HG02588 (cell line): Measurements from ENCODE around the gene TSEN54.

Experiments used
- ATAC-seq: cut with Tn5 transposase; IDR thresholded peaks from one replicate; pipeline ENCODE4 v1.9.1; 2021; ENCODE audit warnings: mild to moderate bottlenecking, moderate library complexity; ENCODE audit not compliant: unreplicated experiment

Gene TSEN54

DNA sequence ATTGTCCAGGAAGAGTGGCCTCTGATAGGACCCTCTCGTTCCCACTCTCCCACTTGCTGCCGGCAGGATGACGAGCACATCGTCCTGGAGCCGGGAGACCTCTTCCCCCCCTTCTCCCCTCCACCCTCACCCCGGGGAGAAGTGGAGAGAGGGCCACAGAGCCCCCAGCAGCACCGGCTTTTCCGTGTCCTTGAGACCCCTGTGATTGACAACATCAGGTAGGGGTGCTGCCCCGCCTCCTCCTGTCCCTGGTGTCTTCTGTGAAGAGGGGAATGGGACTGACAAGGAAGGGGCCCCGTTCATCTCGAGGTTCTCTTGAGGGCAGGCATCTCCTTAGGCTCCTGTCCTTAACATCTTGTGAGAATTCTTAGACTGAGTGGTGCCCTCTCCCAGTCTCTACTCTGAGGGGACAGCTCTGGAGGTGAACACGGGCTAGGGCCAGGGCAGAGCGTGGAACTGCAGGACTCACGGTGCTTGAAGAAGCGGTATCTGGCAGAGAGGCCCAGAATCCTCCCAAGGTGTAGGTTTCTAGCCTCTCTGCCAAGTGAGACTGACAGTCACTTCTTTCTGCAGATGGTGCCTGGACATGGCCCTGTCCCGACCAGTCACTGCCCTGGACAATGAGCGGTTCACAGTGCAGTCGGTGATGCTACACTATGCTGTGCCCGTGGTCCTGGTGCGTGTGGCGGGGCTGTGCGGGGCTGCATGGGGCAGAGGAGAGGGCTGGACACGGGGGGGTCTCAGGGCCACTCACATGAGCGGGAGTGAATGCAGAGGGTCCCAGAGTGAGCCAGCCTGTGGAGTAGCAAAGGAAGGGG lies 27.4 kb upstream of the TSEN54 start:
- ATAC-seq: no peak

DNA sequence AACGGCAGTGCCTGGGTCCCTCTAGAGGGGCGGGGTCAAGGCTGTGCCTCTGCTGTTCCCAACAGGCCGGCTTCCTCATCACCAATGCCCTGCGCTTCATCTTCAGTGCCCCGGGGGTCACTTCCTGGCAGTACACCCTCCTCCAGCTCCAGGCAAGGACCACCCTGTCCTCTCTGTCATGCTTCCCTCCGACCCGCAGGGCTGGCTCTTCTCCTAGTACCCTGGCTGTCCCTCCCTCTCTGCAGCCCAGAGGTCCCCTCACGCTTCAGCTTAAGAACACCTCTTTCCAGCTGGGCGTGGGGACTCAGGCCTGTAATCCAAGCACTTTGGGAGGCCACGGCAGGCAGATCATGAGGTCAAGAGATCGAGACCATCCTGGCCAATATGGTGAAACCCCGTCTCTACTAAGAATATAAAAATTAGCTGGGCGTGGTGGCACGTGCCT lies 26.8 kb upstream of the TSEN54 start:
- no peak for ATAC-seq

DNA sequence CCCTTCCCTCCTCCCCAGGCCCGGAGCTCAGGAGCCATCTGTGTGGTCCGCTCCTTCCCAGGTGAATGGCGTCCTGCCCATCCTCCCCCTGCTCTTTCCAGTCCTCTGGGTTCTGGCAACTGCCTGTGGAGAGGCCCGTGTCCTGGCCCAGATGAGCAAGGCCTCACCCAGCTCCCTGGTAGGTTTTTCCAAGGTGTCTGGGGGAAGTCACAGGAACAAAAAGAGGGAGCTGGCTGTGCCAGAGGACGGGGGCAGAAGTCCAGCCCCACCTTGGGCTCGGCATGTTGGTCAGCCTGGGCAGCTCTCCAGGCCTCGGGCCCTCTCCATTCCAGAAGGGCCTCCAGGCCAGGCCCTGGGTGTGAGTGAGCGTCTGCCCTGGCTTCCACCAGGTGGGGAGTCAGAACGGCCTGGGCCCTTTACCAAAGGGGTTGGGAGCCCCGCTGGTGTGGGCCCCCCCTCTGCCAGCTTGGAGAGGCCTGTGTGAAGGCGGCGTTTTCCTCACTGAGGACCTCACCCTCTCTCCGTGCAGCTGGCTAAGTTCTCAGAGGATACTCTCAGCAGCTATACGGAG lies 26.1 kb upstream of the TSEN54 start:
- no peak for ATAC-seq

DNA sequence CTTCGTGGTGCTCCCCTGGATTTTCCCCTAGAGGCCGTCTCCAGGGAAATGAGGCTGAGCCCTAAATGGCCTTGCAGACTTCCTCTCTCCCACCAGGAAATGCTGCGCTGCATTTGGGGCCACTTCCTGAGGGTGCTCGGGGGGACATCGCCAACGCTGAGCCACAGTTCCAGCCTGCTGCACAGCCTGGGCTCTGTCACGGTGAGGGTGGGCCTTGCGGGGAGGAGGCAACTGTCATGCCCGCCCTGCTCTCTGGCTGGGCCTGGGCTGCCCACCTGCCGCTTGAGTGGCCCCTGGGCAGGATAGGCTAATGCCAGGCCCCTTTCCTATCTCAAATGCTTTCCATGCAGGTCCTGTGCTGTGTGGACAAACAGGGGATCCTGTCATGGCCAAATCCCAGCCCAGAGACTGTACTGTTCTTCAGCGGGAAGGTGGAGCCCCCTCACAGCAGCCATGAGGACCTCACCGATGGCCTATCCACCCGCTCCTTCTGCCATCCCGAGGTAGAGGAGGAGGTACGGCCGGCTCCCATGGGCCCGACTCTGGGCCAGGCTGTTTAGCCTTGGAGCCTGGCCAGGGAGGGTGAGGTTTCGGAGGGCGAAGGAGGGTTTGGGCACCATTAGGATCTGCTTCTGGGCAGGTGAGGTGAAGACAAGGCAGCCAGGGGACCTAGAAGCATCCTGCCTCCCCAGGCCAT lies 25.2 kb upstream of the TSEN54 start:
- no peak for ATAC-seq

DNA sequence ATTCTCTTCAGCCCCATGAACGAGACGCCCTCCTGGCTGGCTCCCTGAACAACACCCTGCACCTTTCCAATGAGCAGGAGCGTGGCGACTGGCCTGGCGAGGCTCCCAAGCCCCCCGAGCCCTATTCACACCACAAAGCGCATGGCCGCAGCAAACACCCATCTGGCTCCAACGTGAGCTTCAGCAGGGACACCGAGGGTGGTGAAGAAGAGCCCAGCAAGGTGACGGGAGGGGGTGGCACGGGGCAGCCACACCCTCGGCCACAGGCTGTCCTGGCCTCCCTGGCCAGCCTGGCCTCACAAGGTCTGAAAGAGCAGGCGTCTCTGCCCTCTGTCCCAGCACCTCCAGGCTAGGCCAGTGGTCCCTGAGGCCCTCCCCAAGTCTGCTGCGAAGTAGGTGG lies 24.6 kb upstream of the TSEN54 start:
- no peak for ATAC-seq

DNA sequence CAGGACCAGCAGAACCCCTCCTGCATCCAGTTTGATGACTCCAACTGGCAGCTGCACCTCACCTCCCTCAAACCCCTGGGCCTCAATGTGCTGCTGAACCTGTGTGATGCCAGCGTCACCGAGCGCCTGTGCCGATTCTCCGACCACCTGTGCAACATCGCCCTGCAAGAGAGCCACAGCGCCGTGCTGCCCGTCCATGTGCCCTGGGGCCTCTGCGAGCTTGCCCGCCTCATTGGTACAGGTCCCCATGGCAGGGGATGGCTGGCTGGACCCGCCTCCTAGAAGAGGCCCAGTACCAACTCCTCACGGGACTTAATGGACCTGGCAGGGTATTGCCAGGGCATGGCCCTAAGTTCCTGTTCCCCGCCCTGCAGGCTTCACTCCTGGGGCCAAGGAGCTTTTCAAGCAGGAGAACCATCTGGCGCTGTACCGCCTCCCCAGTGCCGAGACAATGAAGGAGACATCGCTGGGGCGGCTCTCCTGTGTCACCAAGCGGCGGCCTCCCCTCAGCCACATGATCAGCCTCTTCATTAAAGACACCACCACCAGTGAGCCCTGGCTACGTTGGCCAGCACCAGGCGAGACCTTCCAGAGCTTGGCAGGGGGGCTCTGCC lies 23.7 kb upstream of the TSEN54 start:
- ATAC-seq: no peak

DNA sequence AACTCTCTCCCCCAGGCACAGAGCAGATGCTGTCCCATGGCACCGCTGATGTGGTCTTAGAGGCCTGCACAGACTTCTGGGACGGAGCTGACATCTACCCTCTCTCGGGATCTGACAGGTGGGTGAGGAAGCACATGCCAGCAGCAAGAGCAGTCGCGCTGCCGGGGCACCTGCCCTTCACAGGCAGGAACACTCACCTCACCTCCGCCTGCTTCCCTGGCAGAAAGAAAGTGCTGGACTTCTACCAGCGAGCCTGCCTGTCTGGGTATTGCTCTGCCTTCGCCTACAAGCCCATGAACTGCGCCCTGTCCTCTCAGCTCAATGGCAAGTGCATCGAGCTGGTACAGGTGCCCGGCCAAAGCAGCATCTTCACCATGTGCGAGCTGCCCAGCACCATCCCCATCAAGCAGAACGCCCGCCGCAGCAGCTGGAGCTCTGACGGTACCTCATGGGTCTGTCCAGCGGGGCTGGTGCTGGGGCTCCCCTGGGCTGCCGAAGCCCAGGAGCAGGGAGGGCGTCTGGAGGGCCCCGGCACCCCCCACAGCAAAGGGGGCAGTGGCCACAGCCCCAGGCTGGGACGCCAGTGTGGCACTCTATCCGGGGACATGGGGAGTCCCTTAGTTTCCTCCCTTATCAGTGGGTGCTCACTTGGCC lies 22.7 kb upstream of the TSEN54 start:
- no peak for ATAC-seq

DNA sequence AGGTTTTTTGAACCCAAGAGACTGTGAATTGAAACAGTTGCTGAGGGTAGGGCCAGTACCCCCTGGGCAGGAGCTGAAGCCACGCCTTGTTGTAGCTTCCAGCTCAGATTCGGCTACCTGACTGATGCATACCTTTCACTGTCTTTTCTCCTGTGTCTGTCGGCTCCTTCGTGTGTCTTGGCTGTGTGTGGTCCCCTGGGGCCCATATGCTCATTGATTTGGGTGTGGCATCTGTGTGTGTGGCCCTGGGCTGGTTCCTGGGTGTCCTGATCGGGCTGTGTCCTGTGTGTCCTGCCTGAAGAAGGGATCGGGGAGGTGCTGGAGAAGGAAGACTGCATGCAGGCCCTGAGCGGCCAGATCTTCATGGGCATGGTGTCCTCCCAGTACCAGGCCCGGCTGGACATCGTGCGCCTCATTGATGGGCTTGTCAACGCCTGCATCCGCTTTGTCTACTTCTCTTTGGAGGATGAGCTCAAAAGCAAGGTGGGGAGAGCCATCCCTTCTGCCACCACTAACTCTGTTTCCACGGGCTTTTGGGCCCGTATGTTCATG lies 21.9 kb upstream of the TSEN54 start:
- no peak for ATAC-seq

DNA sequence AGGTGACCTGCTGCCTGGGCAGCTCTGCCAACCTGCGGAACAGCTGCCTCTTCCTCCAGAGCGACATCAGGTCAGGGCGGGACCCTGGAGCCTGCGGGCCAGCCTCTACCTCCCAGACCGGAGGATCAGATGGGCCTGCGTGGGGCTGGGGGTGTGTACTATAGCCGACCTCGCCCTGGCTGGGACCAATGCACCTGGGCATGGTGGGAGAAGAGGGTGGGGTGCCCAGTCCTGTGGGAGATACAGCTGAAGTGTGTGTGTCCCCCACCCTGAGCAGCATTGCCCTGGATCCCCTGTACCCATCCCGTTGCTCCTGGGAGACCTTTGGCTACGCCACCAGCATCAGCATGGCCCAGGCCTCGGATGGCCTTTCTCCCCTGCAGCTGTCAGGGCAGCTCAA lies 20.3 kb upstream of the TSEN54 start:
- ATAC-seq: no peak

DNA sequence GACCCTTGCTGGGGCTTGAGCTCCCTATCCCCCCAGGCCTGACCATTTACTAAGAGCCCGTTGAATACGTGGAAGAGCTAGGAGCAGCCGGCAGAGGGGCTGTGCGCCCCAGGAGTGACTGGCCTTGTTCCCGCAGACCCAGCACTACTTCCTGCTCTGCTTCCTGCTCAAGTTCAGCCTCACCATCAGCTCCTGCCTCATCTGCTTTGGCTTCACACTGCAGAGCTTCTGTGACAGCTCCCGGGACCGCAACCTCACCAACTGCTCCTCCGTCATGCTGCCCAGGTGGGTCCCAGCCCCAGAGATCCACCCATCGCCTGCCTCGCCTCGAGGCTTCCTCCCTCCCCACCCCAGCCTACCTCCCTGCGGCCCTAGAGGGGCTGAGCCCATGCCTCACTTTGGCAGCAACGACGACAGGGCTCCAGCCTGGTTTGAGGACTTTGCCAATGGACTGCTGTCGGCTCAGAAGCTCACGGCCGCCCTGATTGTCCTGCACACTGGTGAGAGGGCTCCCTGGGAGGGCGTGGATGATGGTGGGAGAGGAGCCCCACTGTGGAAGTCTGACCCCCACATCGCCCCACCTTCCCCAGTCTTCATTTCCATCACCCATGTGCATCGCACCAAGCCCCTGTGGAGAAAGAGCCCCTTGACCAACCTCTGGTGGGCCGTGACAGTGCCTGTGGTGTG lies 18.1 kb upstream of the TSEN54 start:
- ATAC-seq: no peak

DNA sequence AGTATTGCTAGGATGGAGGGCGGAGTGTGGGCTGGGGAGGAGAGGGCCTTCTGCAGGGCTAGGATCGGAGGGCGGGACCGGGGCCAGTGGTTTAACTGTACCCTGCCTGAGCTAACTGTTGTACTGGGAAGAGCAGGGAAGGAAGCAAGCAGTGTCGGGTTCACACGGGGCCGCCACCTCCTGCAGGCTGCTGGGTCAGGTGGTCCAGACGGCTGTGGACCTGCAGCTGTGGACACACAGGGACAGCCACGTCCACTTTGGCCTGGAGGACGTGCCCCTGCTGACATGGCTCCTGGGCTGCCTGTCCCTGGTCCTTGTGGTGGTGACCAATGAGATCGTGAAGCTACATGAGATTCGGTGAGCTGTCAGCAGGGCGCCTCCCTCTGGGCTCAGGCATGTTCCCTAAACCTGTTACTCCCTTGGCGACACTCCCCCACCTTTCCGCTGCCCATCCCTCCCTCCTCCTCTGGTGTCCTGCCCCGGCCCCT lies 17.6 kb upstream of the TSEN54 start:
- no peak for ATAC-seq

DNA sequence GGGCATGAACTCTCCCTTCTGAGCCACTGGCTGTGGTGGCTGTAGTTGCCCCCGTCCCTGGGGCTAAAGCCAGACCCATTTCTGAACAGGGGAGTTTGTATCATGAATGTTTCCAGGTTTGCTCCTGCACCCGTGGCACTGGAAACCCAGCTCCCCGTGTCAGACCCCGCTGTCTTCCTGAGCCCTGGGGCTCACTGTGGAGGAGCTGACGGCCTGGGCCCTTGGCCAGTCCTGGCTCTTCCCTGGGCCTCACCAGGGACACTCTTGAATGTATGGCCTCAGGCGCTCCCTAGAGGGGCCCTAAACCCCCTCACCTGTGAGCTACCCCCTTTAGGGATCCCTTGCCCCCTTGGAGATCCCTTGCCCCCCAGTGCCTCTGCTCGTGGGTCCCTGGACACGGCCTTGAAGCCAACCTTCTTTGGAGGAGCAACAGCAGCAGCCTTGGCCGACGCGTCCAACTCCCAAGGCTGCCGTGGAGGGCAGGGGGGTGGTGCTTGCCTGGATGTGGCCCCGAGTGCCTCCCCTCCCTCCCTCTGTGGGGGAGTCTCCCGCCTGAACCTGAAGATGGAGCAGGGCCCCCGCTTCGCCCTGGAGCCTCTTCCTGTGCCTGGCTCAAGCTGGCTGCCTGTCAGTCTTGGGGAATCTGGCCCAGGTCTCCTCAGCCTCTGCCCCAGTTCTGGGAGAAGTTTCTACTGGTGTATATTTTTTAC lies 16.9 kb upstream of the TSEN54 start:
- ATAC-seq: no peak

DNA sequence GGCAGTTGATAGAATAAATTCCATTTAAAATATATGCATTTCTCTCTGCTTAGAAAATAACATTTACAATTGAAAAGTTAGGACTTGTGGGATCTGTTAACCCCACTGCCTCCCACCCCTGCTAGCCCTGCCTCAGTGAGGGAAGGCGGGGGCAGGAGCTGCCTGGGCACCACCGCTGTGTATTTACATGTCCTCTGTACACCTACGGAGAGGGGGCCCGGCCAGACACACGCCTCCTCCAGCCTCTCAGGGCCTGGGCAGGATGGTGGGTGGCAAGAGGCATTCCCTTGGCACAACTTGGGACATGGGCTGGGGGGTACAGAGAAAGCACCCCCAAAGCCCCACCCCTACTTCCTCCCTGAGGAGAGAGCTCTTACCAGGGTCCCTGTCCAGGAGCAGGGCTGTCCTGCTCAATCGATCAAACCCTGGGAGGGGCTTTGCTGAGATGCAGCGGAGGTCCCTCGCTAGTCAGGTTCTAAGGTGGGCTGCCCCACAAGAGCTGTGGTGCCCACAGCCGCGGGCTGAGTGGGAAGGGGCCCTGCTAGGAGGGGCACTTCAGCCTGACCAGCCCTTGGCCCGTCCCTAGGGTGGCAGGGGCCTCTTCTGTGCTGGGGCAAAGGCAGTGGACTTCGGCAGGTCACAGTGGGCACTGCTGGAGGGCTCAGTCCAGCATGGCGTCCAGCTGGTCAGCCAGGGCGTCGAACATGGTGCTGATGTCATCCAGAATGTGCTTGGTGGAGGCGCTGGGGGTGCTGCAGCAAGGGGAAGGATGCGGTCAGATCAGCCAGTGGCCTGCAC lies 15.7 kb upstream of the TSEN54 start:
- no peak for ATAC-seq

DNA sequence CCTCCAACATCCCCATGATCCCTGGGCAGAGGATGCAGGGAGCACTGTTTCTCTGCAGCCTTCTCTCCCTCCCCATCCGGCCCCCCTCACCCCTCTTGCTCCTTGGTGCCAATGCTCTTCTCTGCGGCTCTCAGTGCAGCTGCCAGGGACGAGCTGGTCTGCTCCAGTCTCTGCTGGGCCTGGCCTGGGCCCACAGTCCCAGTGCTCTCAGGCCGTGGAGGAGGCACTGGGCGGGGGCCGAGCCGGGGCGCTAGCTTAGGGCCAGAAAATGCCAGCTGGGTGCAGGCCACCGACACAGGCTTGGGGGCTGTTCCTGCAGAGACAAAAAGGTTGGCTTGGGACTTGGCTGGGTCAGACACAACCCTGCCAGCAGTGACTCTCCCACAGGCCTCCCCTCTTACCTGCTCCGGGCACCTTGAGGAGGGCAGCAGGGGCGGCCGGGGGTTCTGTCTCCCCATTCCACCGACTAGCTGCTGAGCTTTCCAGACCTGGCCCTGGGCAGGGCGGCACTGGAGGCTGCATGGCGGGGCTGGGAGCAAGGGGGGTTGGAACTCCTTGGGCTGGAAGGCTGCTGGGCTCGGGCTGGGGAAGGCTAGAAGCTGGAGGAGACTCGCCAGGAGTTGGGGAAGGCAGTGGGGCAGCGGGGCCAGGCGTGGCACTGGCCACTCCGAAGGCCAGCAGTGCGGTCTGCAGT lies 14.8 kb upstream of the TSEN54 start:
- no peak for ATAC-seq

DNA sequence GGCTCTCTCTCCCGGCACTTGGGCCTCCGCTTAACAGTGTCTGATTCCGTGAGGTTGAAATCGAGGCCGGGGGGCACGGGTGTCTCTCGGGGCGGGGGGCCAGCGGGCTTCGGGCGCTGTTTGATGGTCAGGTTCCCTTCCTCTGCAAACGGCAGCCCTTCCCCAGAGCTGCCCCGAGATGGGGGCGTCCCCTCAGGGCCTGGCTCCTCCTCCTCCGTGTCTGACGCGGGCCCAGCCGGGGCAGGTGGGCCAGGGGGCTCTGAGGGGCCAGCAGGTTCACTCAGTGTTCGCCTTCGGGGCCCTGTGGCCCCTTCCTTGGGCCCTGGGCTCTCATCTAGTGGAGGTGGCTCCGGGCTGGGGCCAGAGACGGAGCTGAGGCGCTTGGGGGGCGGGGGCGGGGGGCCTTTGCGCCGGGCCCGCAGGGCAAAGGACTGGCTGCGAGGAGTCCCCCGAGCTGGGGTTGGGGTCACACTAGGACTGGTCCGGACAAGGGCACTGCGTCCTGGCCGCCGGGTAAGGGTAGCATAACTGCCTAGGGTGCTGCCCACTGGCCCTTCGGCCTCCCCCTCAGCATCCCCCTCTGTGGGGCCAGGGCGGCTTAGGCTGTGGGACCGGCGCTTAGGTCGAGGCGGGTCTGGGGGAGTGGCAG lies 14.1 kb upstream of the TSEN54 start:
- ATAC-seq: no peak

DNA sequence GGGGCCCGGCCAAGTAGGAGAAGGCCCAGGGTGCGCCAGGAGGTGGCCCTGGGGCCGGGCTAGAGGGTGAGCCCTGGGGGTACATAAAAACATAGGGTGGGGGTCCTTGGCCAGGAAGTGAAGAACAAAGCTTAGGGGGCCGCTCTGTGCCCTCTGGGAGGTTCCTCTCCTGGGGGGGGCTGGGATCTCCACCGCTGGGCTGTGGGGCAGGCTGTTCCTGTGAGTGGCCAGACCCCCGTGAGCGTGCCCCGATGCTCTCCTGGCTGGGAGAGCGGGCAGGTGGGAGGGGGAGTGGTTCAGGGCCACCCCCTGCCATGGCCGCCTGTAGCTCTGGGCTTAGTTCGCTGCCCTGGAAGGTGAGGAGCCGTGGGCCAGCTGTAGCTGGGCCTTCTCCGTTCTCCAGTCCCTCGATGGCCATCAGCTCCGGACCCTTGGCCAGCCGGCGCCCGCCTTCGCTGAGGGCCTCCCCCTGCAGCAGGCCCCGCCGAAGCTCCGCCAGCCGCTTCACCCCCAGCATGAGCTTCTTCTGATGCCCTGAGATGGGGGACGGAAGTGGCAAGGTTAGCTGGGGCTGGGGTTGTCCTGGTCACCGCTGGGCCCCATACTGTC lies 13.5 kb upstream of the TSEN54 start:
- ATAC-seq: no peak

DNA sequence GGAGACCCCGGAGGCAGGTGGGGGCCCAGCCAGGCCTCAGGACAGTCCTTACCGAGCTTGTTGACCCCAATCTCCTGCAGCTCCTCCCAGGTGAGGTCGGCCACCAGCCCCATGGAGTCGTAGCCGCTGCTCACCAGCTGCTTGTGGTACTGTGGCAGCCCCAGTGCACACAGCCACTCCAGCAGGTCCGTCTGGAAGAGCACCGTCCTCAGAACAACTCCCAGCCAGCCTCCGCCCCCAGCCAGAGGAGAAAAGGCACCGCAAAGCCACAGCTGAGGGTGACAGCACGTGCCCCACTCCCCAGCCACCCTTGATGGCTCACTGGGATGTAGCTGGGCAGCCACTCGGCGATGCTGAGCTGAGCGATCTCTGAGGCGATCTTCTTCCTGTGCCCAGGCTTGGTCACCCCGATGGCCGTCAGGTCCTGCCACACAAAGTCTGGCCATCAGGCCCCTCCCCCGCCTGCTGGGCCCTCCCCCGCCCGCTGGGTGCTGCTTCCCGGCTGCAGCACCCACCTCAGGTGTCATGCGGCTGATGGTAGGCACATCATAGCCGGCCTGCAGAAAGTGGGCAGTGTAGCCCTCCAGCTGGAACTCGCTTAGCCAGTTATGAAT lies 12.9 kb upstream of the TSEN54 start:
- ATAC-seq: no peak
